HG03108 (cell line): ENCODE results near the gene CCDC14.
"Not testable (repeated sequence)": the region's sequence is repeated elsewhere in the genome, so short reads cannot be mapped to it uniquely, and the experiment has no call there.

Experiments used
- ATAC-seq: cut with Tn5 transposase; IDR thresholded peaks from one replicate; pipeline ENCODE4 v1.9.1; 2021; ENCODE audit warnings: moderate library complexity; ENCODE audit not compliant: unreplicated experiment

CCDC14 gene

GRCh38 chr3:123960781-123961507 lies at the start of gene CCDC14:
Gene CCDC14, minus strand, starts transcription at chr3:123961229. Its CDS starts 56 bp downstream, at chr3:123961173.
- peak; percentile 75 for ATAC-seq

GRCh38 chr3:124008321-124008720 lies 47.3 kb upstream of the CCDC14 start:
- not testable (repeated sequence) for ATAC-seq

GRCh38 chr3:124007186-124007585 lies 46.2 kb upstream of the CCDC14 start:
- no peak for ATAC-seq

GRCh38 chr3:124002405-124003079 lies 41.5 kb upstream of the CCDC14 start:
- ATAC-seq = not testable (repeated sequence)

- not testable (repeated sequence) for ATAC-seq
Observed at GRCh38 chr3:124001366-124001765, 40.3 kb upstream of the CCDC14 start.

- no peak for ATAC-seq
Observed at GRCh38 chr3:123997543-123997942, 36.5 kb upstream of the CCDC14 start.

GRCh38 chr3:123993818-123994217 lies 32.8 kb upstream of the CCDC14 start:
- ATAC-seq = no peak

GRCh38 chr3:123991730-123992588 lies 30.9 kb upstream of the CCDC14 start, which contains the start of gene ROPN1:
Gene ROPN1, minus strand, starts transcription at chr3:123992124. Its CDS starts 11,643 bp downstream, at chr3:123980481.
- not testable (repeated sequence) for ATAC-seq

GRCh38 chr3:123986427-123986826 lies 25.4 kb upstream of the CCDC14 start:
- no peak for ATAC-seq

- ATAC-seq = no peak
Observed at GRCh38 chr3:123984957-123985356, 23.9 kb upstream of the CCDC14 start.

GRCh38 chr3:123984350-123984749 lies 23.3 kb upstream of the CCDC14 start:
- no peak for ATAC-seq

GRCh38 chr3:123981317-123981716 lies 20.3 kb upstream of the CCDC14 start:
- ATAC-seq = not testable (repeated sequence)

- no peak for ATAC-seq
Observed at GRCh38 chr3:123980539-123980938, 19.5 kb upstream of the CCDC14 start.

- ATAC-seq = not testable (repeated sequence)
Observed at GRCh38 chr3:123979525-123980501, 18.8 kb upstream of the CCDC14 start.

- ATAC-seq = not testable (repeated sequence)
Observed at GRCh38 chr3:123976904-123977303, 15.9 kb upstream of the CCDC14 start.

GRCh38 chr3:123976181-123976898 lies 15.3 kb upstream of the CCDC14 start:
- ATAC-seq = not testable (repeated sequence)

- not testable (repeated sequence) for ATAC-seq
Observed at GRCh38 chr3:123975030-123975429, 14.0 kb upstream of the CCDC14 start.

GRCh38 chr3:123971406-123971805 lies 10.4 kb upstream of the CCDC14 start:
- ATAC-seq = no peak

GRCh38 chr3:123967260-123967659 lies 6.2 kb upstream of the CCDC14 start:
- not testable (repeated sequence) for ATAC-seq
